Fibroblast of skin of right biceps (primary cell): ENCODE results near the gene MS4A2.
"Not testable (repeated sequence)": the region's sequence is repeated elsewhere in the genome, so short reads cannot be mapped to it uniquely, and the experiment has no call there.

Experiments
- DNase-seq: peaks from one replicate; pipeline ENCODE4 v3.0.0-alpha.2; 2013

The MS4A2 gene

GRCh38 chr11:60088364-60088763 is at the start of gene MS4A2:
TSS of gene MS4A2 (plus strand) at chr11:60088664. CDS start at chr11:60088766, 102 bp downstream.
- DNase-seq: no peak

GRCh38 chr11:60040109-60040508 is 48.4 kb upstream of the MS4A2 start, which contains the start of gene OOSP2:
TSS of gene OOSP2 (plus strand) at chr11:60040409. CDS start at chr11:60040460, 51 bp downstream.
- DNase-seq: no peak

GRCh38 chr11:60050422-60050821 is 38.0 kb upstream of the MS4A2 start:
- not testable (repeated sequence) for DNase-seq

- DNase-seq: not testable (repeated sequence)
Measured at GRCh38 chr11:60050839-60051238, 37.6 kb upstream of the MS4A2 start.

GRCh38 chr11:60056349-60056969 is 32.0 kb upstream of the MS4A2 start, which contains the start of gene MS4A3:
TSS of gene MS4A3 (plus strand) at chr11:60056665. CDS start at chr11:60061161, 4,496 bp downstream.
- DNase-seq: no peak

- no peak for DNase-seq
Measured at GRCh38 chr11:60059052-60059451, 29.4 kb upstream of the MS4A2 start.

DNA sequence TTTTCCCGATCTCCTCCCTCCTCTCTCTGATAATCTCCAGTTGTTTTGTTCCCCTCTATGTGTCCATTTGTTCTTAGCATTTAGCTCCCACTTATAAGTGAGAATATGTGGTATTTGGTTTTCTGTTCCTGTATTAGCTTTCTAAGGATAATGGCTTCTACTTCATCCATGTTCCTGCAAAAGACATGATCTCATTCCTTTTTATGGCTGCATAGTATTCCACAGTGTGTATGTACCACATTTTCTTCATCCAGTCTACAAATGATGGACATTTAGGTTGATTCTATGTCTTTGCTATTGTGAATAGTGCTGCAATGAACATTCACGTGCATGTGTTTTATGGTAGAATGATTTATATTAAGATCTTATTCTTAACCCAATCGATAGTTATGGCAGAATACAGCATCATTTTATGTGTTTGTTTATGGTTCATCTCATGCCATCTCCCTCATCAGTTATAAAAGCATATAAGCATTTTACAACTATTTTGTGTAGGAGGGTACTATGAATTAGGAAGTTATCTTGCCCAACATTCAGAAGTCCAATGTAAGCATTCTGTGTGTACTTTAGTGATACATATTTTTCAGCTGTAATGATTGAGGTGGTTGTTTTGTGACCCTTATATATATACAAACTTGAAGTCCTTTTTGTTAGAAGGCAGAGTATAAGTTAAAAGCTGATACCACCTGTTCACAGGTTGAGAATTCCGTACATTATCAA is 28.8 kb upstream of the MS4A2 start:
- no peak for DNase-seq

- DNase-seq: no peak
Measured at GRCh38 chr11:60064111-60064510, 24.4 kb upstream of the MS4A2 start.

GRCh38 chr11:60065801-60066200 is 22.7 kb upstream of the MS4A2 start:
- no peak for DNase-seq

- no peak for DNase-seq
Measured at GRCh38 chr11:60069450-60069849, 19.0 kb upstream of the MS4A2 start.

DNA sequence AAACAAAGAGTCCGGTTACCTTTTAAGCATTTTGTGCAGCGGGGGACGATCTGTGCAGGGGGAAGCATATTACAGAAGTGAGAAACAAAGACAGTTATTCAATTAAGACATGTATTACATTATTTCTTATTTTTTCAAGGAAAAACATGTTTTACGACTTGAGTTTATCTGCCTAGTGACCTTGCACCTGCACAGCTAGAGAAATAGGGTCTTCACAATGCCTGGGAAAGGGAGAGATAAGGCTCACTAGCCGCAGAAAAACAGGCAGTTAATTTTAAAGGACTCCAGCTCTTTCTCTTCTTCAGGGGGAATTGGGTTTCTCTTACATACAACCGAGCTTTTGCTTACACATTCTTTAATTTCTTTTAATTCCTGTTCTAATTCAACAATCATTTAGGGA is 16.8 kb upstream of the MS4A2 start:
- DNase-seq: not testable (repeated sequence)

- no peak for DNase-seq
Measured at GRCh38 chr11:60077216-60077817, 11.1 kb upstream of the MS4A2 start.

DNA sequence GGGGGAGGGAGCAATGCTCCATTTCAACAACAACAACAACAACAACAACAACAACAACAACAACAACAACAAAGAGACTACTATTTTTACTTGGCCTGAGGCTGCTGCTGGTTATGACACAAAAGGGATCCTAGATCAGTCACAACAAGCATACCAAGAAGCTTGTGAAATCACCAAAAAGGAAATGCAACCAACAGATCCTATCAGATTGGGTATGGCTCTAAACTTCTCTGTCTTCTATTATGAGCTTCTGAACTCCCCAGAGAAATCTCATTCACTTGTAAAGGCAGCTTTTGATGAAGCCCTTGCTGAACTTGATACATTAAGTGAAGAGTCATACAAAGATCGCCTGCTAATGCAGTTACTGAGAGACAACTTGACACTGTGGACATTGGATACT is 10.5 kb upstream of the MS4A2 start:
- DNase-seq: no peak

- no peak for DNase-seq
Measured at GRCh38 chr11:60078745-60079144, 9.7 kb upstream of the MS4A2 start.

DNA sequence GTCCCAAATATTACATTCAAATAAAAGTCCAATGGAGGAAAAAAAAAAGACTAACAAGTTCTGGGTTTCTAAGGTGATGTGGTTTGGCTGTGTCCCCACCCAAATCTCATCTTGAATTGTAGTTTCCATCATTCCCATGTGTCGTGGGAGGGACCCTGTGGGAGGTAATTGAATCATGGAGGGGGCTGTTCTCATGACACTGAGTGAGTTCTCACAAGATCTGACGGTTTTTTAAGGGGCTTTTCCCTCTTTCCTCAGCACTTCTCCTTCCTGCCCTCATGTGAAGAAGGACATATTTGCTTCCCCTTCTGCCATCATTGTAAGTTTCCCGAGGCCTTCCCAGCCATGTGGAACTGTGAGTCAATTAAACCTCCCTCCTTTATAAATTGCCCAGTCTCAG is 7.9 kb upstream of the MS4A2 start:
- no peak for DNase-seq

DNA sequence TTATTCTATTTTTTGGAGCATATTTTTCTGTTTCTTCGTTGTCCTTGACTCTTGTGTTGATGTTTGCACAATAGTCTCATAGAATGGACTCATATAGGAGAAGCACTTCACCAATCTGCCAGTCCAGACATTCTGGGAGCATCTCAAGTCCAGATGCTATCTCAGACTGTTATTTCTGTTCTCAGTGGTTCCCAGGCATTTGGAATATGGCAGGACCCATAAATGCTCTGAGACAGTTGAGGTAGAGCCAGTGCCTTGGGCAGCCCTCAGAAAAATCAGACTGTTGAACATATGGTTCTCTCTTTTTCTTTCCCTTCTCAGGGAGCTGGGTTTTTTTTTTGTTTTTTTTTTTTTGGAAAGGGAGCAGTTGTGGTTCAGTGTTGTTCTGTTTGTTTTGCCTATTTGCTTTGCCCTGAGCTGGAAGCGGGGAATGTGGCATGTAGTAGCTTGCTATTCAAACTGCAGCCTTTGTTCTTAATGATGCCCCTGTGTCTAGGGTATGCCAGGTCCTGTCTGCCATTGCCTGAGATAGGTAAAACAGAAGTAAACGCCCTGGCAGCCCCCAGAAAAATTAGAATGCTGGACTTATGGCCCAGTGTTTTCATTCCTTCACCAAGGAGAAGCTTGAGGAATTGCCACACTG is 3.7 kb upstream of the MS4A2 start:
- no peak for DNase-seq

DNA sequence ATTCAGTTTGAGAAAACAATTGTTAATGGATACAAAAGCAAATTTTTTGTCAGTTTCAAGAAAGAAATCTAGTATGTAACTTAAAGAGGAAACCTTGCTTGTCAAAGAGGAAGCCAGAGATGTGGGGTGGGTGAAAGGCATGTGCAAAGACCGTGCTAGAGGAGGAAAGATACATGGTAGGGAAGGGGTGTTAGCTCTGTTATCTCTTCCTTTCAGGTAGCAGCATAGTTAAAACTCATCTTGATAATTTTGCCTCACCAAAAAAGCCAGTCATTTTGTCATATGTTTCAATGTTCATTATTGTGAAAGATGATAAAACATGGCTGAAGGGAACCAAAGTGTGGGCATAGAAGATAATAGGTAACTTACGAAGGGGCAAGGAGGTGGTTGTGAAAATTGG is 2.6 kb upstream of the MS4A2 start:
- DNase-seq: no peak

DNA sequence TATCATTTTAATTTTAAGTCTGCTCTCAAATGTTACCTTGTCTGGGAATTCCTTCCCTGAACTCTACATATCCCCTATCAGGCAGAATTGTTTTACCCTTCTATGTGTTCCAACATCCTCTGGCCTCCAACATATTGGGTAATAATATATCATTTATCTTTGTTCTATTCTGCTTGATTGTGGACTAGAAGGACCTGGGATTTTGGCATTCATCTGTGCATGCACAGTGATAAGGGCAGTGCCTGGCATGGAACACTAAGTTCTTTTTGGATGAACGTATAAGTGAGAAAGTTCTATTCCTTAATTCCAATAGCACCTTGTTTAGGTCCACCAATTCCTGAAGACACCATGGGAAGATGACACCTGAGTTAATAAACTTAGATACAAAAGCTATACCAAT is 1.2 kb upstream of the MS4A2 start:
- DNase-seq: no peak

DNA sequence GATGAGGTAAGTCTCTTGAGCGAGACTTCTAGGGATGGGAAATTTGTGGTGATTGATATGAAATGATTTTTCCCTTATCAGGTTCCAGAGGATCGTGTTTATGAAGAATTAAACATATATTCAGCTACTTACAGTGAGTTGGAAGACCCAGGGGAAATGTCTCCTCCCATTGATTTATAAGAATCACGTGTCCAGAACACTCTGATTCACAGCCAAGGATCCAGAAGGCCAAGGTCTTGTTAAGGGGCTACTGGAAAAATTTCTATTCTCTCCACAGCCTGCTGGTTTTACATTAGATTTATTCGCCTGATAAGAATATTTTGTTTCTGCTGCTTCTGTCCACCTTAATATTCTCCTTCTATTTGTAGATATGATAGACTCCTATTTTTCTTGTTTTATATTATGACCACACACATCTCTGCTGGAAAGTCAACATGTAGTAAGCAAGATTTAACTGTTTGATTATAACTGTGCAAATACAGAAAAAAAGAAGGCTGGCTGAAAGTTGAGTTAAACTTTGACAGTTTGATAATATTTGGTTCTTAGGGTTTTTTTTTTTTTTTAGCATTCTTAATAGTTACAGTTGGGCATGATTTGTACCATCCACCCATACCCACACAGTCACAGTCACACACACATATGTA is 7.1 kb downstream of the MS4A2 start:
- DNase-seq: no peak

DNA sequence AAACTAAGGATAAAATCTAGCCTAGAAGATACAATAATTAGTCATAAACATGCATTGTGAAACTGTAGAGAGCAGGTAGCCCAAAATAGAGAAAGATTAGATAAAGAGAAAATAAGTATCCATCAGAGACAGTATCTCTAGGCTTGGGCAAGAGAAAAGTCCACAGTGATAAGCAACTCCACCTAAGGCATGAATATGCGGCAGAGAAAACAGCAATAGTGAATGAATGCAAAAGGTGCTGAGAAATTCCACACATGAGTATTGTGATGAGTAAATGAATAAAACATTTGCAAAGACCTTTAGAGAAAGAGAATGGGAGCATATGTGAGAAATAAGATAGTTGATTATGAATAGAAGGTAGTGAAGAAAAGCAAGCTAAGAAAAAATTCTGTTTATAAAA is 8.7 kb downstream of the MS4A2 start:
- DNase-seq: no peak

- no peak for DNase-seq
Measured at GRCh38 chr11:60098508-60098907, 10.0 kb downstream of the MS4A2 start.

DNA sequence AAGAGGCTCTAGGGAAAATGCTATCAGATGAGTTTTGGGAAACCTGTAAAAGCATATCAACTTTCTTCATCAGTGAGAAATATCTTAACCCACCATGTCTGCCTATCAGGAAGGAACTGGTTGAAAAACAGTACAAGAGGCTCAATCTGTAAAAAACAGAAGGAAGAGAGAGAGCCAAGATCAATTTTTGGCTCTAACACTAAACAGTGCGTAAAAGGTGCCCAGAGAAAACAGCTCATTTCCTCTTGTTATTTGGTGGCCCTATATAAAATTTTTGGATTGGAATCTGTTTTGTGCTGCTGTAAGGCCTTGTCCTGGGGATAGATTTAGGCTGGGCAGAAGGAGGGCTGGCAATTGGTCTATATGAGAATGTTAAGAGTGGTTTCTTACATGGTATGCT is 12.1 kb downstream of the MS4A2 start:
- DNase-seq: no peak

GRCh38 chr11:60101368-60101767 is 12.9 kb downstream of the MS4A2 start:
- not testable (repeated sequence) for DNase-seq
